HCT116 (cell line): Measurements from ENCODE around the gene MAX.
"Not testable (repeated sequence)": the region's sequence is repeated elsewhere in the genome, so short reads cannot be mapped to it uniquely, and the experiment has no call there.

Source experiments
- CBX3 ChIP-seq: IDR thresholded peaks from 2 replicates; pipeline ENCODE4 v1.6.1; 2012; ENCODE audit warnings: low read depth
- EGR1 ChIP-seq: IDR thresholded peaks from 2 replicates; pipeline ENCODE4 v1.6.1; 2012; ENCODE audit warnings: low read depth
- EZH2 ChIP-seq: fragments of 200-600 bp; sonication (generic); IDR thresholded peaks from 2 replicates; pipeline ENCODE4 v1.6.1; 2017; ENCODE audit warnings: antibody characterized with exemption, mixed run types
- EZH2phosphoT487 ChIP-seq: fragments of 200-600 bp; IDR thresholded peaks from 2 replicates; pipeline ENCODE4 v1.6.1; 2018; ENCODE audit warnings: antibody characterized with exemption, borderline replicate concordance
- JUND ChIP-seq: IDR thresholded peaks from 2 replicates; pipeline ENCODE4 v1.6.1; 2012
- POLR2A ChIP-seq: IDR thresholded peaks from 2 replicates; pipeline ENCODE4 v1.7.0; 2011; ENCODE audit warnings: borderline replicate concordance; ENCODE audit not compliant: insufficient read depth, insufficient read length; ENCODE audit errors: extremely low read depth
- POLR2AphosphoS5 ChIP-seq: IDR thresholded peaks from 2 replicates; pipeline ENCODE4 v1.6.1; 2011; ENCODE audit warnings: mild to moderate bottlenecking, low read depth, low read length, moderate library complexity
- RAD21 ChIP-seq: IDR thresholded peaks from 2 replicates; pipeline ENCODE4 v1.6.1; 2012; ENCODE audit warnings: low read depth, mild to moderate bottlenecking
- SIN3A ChIP-seq: IDR thresholded peaks from 2 replicates; pipeline ENCODE4 v1.6.1; 2012; ENCODE audit warnings: low read depth
- YY1 ChIP-seq: IDR thresholded peaks from 2 replicates; pipeline ENCODE4 v1.6.1; 2011; ENCODE audit warnings: low read length, low read depth, moderate library complexity, mild to moderate bottlenecking; ENCODE audit not compliant: insufficient replicate concordance; ENCODE audit errors: extremely low read depth
- ZNF274 ChIP-seq: fragments of 200-500 bp; sonication (Bioruptor generic); IDR thresholded peaks from 2 replicates; pipeline ENCODE4 v1.6.1; 2014; ENCODE audit warnings: mild to moderate bottlenecking, low read depth, low read length, inconsistent platforms
- TF ChIP-seq, protein P1 (sequence below), 3 experiments: fragments of 200-600 bp in 1 of 3; sonication (generic) in 1 of 3; IDR thresholded peaks in 2 of 3; conservative IDR thresholded peaks in 1 of 3; 2 replicates each; pipeline ENCODE4 v1.5.1; 2012 to 2017; ENCODE audit warnings: low read depth in 2 of 3, low read length in 2 of 3, antibody characterized with exemption in 1 of 3, borderline replicate concordance in 1 of 3, control low read depth in 1 of 3, mild to moderate bottlenecking in 1 of 3, mixed read lengths in 1 of 3, mixed run types in 1 of 3, moderate library complexity in 1 of 3; ENCODE audit not compliant: insufficient read depth in 1 of 3
- TF ChIP-seq, protein P2 (sequence below): IDR thresholded peaks from 2 replicates; pipeline ENCODE4 v1.6.1; 2012

DNA sequence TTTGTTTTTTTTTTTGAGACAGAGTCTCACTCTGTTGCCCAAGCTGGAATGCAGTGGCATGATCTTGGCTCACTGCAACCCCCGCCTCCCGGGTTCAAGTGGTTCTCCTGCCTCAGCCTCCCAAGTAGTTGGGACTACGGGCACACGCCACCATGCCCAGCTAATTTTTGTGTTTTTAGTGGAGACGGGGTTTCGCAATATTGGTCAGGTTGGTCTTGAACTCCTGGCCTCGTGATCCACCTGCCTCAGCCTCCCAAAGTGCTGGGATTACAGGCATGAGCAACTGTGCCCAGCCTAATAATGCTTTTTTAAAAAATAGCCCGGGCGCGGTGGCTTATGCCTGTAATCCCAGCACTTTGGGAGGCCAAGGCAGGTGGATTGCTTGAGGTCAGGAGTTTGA is 71.0 kb downstream of the MAX start:
- not testable (repeated sequence) for TF ChIP-seq RAD21, EZH2phosphoT487, EGR1, SIN3A, POLR2A, POLR2AphosphoS5, CBX3, EZH2, ZNF274, JUND, YY1
- TF ChIP-seq, protein P1, sequence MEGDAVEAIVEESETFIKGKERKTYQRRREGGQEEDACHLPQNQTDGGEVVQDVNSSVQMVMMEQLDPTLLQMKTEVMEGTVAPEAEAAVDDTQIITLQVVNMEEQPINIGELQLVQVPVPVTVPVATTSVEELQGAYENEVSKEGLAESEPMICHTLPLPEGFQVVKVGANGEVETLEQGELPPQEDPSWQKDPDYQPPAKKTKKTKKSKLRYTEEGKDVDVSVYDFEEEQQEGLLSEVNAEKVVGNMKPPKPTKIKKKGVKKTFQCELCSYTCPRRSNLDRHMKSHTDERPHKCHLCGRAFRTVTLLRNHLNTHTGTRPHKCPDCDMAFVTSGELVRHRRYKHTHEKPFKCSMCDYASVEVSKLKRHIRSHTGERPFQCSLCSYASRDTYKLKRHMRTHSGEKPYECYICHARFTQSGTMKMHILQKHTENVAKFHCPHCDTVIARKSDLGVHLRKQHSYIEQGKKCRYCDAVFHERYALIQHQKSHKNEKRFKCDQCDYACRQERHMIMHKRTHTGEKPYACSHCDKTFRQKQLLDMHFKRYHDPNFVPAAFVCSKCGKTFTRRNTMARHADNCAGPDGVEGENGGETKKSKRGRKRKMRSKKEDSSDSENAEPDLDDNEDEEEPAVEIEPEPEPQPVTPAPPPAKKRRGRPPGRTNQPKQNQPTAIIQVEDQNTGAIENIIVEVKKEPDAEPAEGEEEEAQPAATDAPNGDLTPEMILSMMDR (IDR thresholded peaks at IDR 0.05 in 2 of 3, conservative IDR thresholded peaks at IDR 0.05 in 1 of 3; ENCODE audit: borderline replicate concordance in 1 of 3, insufficient read depth in 1 of 3, low read depth in 2 of 3, low read length in 2 of 3): not testable (repeated sequence)
- TF ChIP-seq, protein P2, sequence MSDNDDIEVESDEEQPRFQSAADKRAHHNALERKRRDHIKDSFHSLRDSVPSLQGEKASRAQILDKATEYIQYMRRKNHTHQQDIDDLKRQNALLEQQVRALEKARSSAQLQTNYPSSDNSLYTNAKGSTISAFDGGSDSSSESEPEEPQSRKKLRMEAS: not testable (repeated sequence)
